Upper lobe of left lung (tissue), 4 donors: Measurements from ENCODE around the gene ANO4.

Experiments
- CTCF ChIP-seq, 6 experiments: fragments of 450-650 bp in 4 of 6; fragments of 200-600 bp in 2 of 6; sonication (generic) in 2 of 6; IDR thresholded peaks; one replicate each; pipeline ENCODE4 v1.5.1; 2016 to 2019; ENCODE audit warnings: antibody characterized with exemption in 6 of 6
- EP300 ChIP-seq, 4 donors: sonication (generic); formaldehyde crosslinking; IDR thresholded peaks; one replicate each; pipeline ENCODE4 v1.5.1; 2017; ENCODE audit warnings: antibody characterized with exemption in 4 of 4, control low read depth in 2 of 4
- POLR2A ChIP-seq, 4 donors: fragments of 450-650 bp; IDR thresholded peaks; one replicate each; pipeline ENCODE4 v1.5.1; 2016 to 2017; ENCODE audit warnings: antibody characterized with exemption in 4 of 4, mild to moderate bottlenecking in 2 of 4

DNA sequence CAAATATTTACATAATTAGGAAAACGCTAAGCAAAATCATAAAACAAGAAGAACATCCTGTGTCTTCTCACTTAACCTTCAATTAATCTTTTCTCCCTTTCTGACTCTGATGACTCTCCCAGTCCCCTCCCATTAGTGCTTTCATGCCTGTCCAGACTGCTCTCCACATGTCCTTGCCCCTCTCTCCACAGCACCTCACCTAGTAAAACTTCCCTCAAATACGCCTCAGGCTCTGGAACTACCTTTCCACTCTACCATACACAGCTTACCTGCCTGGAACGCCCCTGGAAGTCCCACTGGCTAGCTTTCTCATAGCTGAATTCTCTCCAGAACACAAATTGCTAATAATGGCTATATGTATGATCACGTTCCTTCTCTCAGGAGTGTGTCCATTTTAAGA is 370.7 kb downstream of the ANO4 start:
- TF ChIP-seq EP300 (IDR thresholded peaks at IDR 0.05) (no peak), CTCF (IDR thresholded peaks at IDR 0.05) (no peak), POLR2A (IDR thresholded peaks at IDR 0.05) (no peak)
